Upper lobe of left lung (tissue), 6 donors: ENCODE data around the gene NOS1AP. TPM values are rescaled to one million over a fixed set of nuclear protein-coding genes. Genes with fewer than 3 reads are reported as not detected.

Source experiments
- ATAC-seq, 2 donors: fragments of 200-7000 bp; cut with Tn5 transposase; one replicate each; pipeline ENCODE4 v1.9.1; 2022; ENCODE audit warnings: mild to moderate bottlenecking in 2 of 2, moderate library complexity in 2 of 2; ENCODE audit not compliant: low FRiP score in 2 of 2
- DNase-seq, 2 donors: peaks; one replicate each; pipeline ENCODE4 v3.0.0-alpha.2; 2019 to 2020
- H3K27ac ChIP-seq, 4 donors: fragments of 200-600 bp; sonication (generic); one replicate each; pipeline ENCODE4 v1.5.1; 2016 to 2019
- H3K27me3 ChIP-seq, 4 donors: fragments of 200-600 bp; sonication (generic); one replicate each; pipeline ENCODE4 v1.5.1; 2017 to 2019
- H3K36me3 ChIP-seq, 4 donors: fragments of 200-600 bp; sonication (generic); one replicate each; pipeline ENCODE4 v1.5.1; 2016 to 2019
- H3K4me1 ChIP-seq, 4 donors: fragments of 200-600 bp; sonication (generic); one replicate each; pipeline ENCODE4 v1.5.1; 2018 to 2019
- H3K4me3 ChIP-seq, 4 donors: fragments of 200-600 bp; sonication (generic); one replicate each; pipeline ENCODE4 v1.5.1; 2017 to 2019; ENCODE audit warnings: mild to moderate bottlenecking in 2 of 4, moderate library complexity in 1 of 4
- H3K9me3 ChIP-seq, 4 donors: fragments of 200-600 bp; sonication (generic); one replicate each; pipeline ENCODE4 v1.5.1; 2018 to 2019
- CTCF ChIP-seq, 6 experiments: fragments of 450-650 bp in 4 of 6; fragments of 200-600 bp in 2 of 6; sonication (generic) in 2 of 6; IDR thresholded peaks; one replicate each; pipeline ENCODE4 v1.5.1; 2016 to 2019; ENCODE audit warnings: antibody characterized with exemption in 6 of 6
- EP300 ChIP-seq, 4 donors: sonication (generic); formaldehyde crosslinking; IDR thresholded peaks; one replicate each; pipeline ENCODE4 v1.5.1; 2017; ENCODE audit warnings: antibody characterized with exemption in 4 of 4, control low read depth in 2 of 4
- POLR2A ChIP-seq, 4 donors: fragments of 450-650 bp; IDR thresholded peaks; one replicate each; pipeline ENCODE4 v1.5.1; 2016 to 2017; ENCODE audit warnings: antibody characterized with exemption in 4 of 4, mild to moderate bottlenecking in 2 of 4
- POLR2AphosphoS5 ChIP-seq, 2 donors: sonication (generic); formaldehyde crosslinking; IDR thresholded peaks; one replicate each; pipeline ENCODE4 v1.5.1; 2017; ENCODE audit warnings: antibody characterized with exemption in 2 of 2
- WGBS, 2 donors: methylation state at CpG; one replicate each; pipeline ENCODE4 v1.1.5; 2017 to 2018; 5-methylcytosine and 5-hydroxymethylcytosine counted together
- total RNA-seq, 6 donors: library from RNA; depleted of rRNA in 4 of 6; stranded (reverse); fragments of >200 nt in 4 of 6; gene quantifications; one replicate each; pipeline versions ENCODE4 v1.1.0 to v1.2.1, GENCODE V29; 2016 to 2021
- donor health status: DM: no; HTN: no; CAD: no; lungs with moderate emphysema.
- donor health status: DM: no; HTN: yes; CAD: no; lungs with severe emphysema.

NOS1AP gene
- total RNA-seq, 6 donors from 2014 or later: 5.3 to 16.4 (median 6.5) TPM

GRCh38 chr1:162279136-162279498, 209.6 kb downstream of the NOS1AP start:
- H3K9me3 ChIP-seq: no peaks in the 10 kb centered on the region
- H3K4me1 ChIP-seq: peaks cover 0 to under 1% (median 0%) of the 10 kb centered on the region in 4 donors
- no peak overlapping the region for H3K27ac ChIP-seq
- H3K36me3 ChIP-seq: no peaks in the 10 kb centered on the region
- H3K4me3 ChIP-seq: no peak overlapping the region
- ATAC-seq (peak in 1 of 2 donors; percentile 51), DNase-seq (peak in 1 of 2 donors; percentile 26)
- H3K27me3 ChIP-seq: no peaks in the 10 kb centered on the region
- TF ChIP-seq POLR2AphosphoS5 (IDR thresholded peaks at IDR 0.05) (no peak), EP300 (IDR thresholded peaks at IDR 0.05) (no peak), CTCF (IDR thresholded peaks at IDR 0.05) (no peak), POLR2A (IDR thresholded peaks at IDR 0.05) (no peak)
- WGBS, 2 donors: 64 to 67% methylated on average over 4 to 7 of the region's 7 CpGs

GRCh38 chr1:162281426-162281825, 211.9 kb downstream of the NOS1AP start:
- Histone ChIP-seq H3K27me3 (no peaks in the 10 kb centered on the region), H3K4me3 (no peak overlapping the region), H3K36me3 (no peaks in the 10 kb centered on the region), H3K27ac (no peak overlapping the region), H3K4me1 (peaks cover 0 to 13% (median 4%) of the 10 kb centered on the region in 4 donors), H3K9me3 (no peaks in the 10 kb centered on the region)
- TF ChIP-seq EP300 (IDR thresholded peaks at IDR 0.05): no peak
- no peak for TF ChIP-seq POLR2A (IDR thresholded peaks at IDR 0.05)
- TF ChIP-seq CTCF (IDR thresholded peaks at IDR 0.05): no peak
- no peak for TF ChIP-seq POLR2AphosphoS5 (IDR thresholded peaks at IDR 0.05)
- no peak for DNase-seq
- ATAC-seq: no peak
- 91 to 97% methylated on average over 3 of the region's 3 CpGs for WGBS, 2 donors

- ATAC-seq: no peak
- no peaks in the 10 kb centered on the region for H3K9me3 ChIP-seq
- no peaks in the 10 kb centered on the region for H3K27me3 ChIP-seq
- DNase-seq: no peak
- no peaks in the 10 kb centered on the region for H3K36me3 ChIP-seq
- H3K4me1 ChIP-seq: peaks cover 0 to 13% (median 4%) of the 10 kb centered on the region in 4 donors
- no peak overlapping the region for H3K4me3 ChIP-seq
- WGBS, 2 donors: 89% methylated on average over 2 of the region's 2 CpGs; no CpG with 5 or more reads in 1 of the 2 donors
- H3K27ac ChIP-seq: no peak overlapping the region
- TF ChIP-seq POLR2AphosphoS5 (IDR thresholded peaks at IDR 0.05): no peak
- no peak for TF ChIP-seq EP300 (IDR thresholded peaks at IDR 0.05)
- TF ChIP-seq POLR2A (IDR thresholded peaks at IDR 0.05): no peak
- TF ChIP-seq CTCF (IDR thresholded peaks at IDR 0.05): no peak
These were observed 214.2 kb downstream of the NOS1AP start for GRCh38 chr1:162283657-162284056.

GRCh38 chr1:162284206-162284955, 214.9 kb downstream of the NOS1AP start:
- H3K27ac ChIP-seq: no peak overlapping the region
- DNase-seq (no peak), ATAC-seq (no peak)
- peaks cover 0 to 13% (median 4%) of the 10 kb centered on the region in 4 donors for H3K4me1 ChIP-seq
- H3K4me3 ChIP-seq: no peak overlapping the region
- no peaks in the 10 kb centered on the region for H3K27me3 ChIP-seq
- WGBS, 2 donors: 49 to 66% methylated on average over 3 of the region's 3 CpGs
- H3K9me3 ChIP-seq: no peaks in the 10 kb centered on the region
- H3K36me3 ChIP-seq: no peaks in the 10 kb centered on the region
- TF ChIP-seq CTCF (IDR thresholded peaks at IDR 0.05) (no peak), POLR2A (IDR thresholded peaks at IDR 0.05) (no peak), EP300 (IDR thresholded peaks at IDR 0.05) (no peak), POLR2AphosphoS5 (IDR thresholded peaks at IDR 0.05) (no peak)

- TF ChIP-seq POLR2AphosphoS5 (IDR thresholded peaks at IDR 0.05) (no peak), POLR2A (IDR thresholded peaks at IDR 0.05) (no peak), EP300 (IDR thresholded peaks at IDR 0.05) (no peak), CTCF (IDR thresholded peaks at IDR 0.05) (no peak)
- no peak overlapping the region for H3K27ac ChIP-seq
- H3K4me1 ChIP-seq: peaks cover 0 to 13% (median 4%) of the 10 kb centered on the region in 4 donors
- ATAC-seq (peak; percentile 59 to 90), DNase-seq (peak in 1 of 2 donors; percentile 90)
- no peaks in the 10 kb centered on the region for H3K27me3 ChIP-seq
- no peak overlapping the region for H3K4me3 ChIP-seq
- WGBS, 2 donors: 40 to 42% methylated on average over 5 of the region's 5 CpGs
- no peaks in the 10 kb centered on the region for H3K36me3 ChIP-seq
- no peaks in the 10 kb centered on the region for H3K9me3 ChIP-seq
These were observed 215.7 kb downstream of the NOS1AP start for GRCh38 chr1:162285149-162285561.
